Measurements from ENCODE around the gene MRTFA.

DNA sequence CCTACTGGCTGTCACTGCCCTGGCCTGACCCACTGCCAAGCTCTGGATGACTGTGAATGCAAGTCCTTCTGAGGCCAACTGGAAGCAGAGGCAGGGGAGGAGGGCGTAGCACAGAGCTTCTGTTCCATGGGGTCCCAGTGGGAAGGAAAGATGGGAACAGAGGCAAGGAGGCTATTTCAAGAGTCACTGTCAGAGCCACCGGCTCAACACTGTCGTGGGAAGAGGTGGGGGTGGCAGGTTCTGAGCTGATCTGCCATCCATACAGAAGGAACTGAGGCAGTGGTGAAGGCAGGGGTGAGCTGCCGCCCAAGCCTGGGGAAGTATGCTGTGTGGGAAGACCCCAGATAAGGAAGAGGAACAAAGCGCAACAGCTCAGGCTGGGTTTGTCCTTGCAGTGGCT lies 211.4 kb downstream of the MRTFA start:
- no peak for TF ChIP-seq GATA2 (IDR thresholded peaks at IDR 0.05; ENCODE audit: low read depth, low read length)
- no peak for TF ChIP-seq GATA3 (IDR thresholded peaks at IDR 0.05; ENCODE audit: low read depth, low read length)
